Natural killer cell (primary cell): ENCODE measurements around the gene ALDH1A3. TPM values are rescaled to one million over a fixed set of nuclear protein-coding genes. Genes with fewer than 3 reads are reported as not detected.

ENCODE experiments used
- ATAC-seq, 3 donors: fragments of 150-1000 bp in 2 of 3; fragments of 200-7000 bp in 1 of 3; cut with Tn5 transposase; 1 replicate in 1 of 3; 2 replicates in 2 of 3; pipeline ENCODE4 v1.10.0; 2021; ENCODE audit warnings: mild to moderate bottlenecking in 2 of 3, moderate library complexity in 2 of 3
- DNase-seq, 2 donors: peaks; one replicate each; pipeline versions ENCODE4 v3.0.0 to v3.0.0-alpha.2; 2013 to 2021; ENCODE audit warnings: mixed read lengths in 1 of 2
- H3K27ac ChIP-seq: one replicate; pipeline ENCODE4 v1.5.1; 2013; ENCODE audit warnings: mild to moderate bottlenecking, low read length
- H3K27me3 ChIP-seq: one replicate; pipeline ENCODE4 v1.6.1; 2013; ENCODE audit warnings: low read length; ENCODE audit not compliant: control insufficient read depth, insufficient read depth
- H3K36me3 ChIP-seq: one replicate; pipeline ENCODE4 v1.6.1; 2013; ENCODE audit warnings: low read length; ENCODE audit not compliant: control insufficient read depth, insufficient read depth
- H3K4me1 ChIP-seq: one replicate; pipeline ENCODE4 v1.6.1; 2013; ENCODE audit warnings: low read length; ENCODE audit not compliant: control insufficient read depth, insufficient read depth
- H3K4me3 ChIP-seq: one replicate; pipeline ENCODE4 v1.5.1; 2013; ENCODE audit warnings: low read length
- H3K9me3 ChIP-seq: one replicate; pipeline ENCODE4 v1.6.1; 2013; ENCODE audit warnings: low read length; ENCODE audit not compliant: control insufficient read depth, insufficient read depth
- H3K27ac Mint-ChIP-seq, 2 donors: one replicate each; pipeline ENCODE4 v1.8.0; 2022; ENCODE audit warnings: mild to moderate bottlenecking in 2 of 2, mixed read lengths in 2 of 2, moderate library complexity in 1 of 2
- H3K27me3 Mint-ChIP-seq, 2 donors: one replicate each; pipeline ENCODE4 v1.8.0; 2022; ENCODE audit warnings: low read depth in 2 of 2, mixed read lengths in 2 of 2
- H3K36me3 Mint-ChIP-seq: one replicate; pipeline ENCODE4 v1.8.0; 2022; ENCODE audit warnings: mixed read lengths
- H3K4me1 Mint-ChIP-seq, 2 donors: one replicate each; pipeline ENCODE4 v1.8.0; 2022; ENCODE audit warnings: mixed read lengths in 2 of 2
- H3K4me3 Mint-ChIP-seq: one replicate; pipeline ENCODE4 v1.8.0; 2022; ENCODE audit warnings: mild to moderate bottlenecking, moderate library complexity, mixed read lengths
- H3K9me3 Mint-ChIP-seq, 2 donors: one replicate each; pipeline ENCODE4 v1.8.0; 2022; ENCODE audit warnings: mixed read lengths in 2 of 2
- CTCF ChIP-seq: fragments of 200-600 bp; IDR thresholded peaks from one replicate; pipeline ENCODE4 v1.8.0; 2022; ENCODE audit warnings: antibody characterized with exemption
- WGBS: methylation state at CpG from one replicate; pipeline ENCODE4 v1.1.7; 2013; ENCODE audit warnings: missing lambda C conversion rate; ENCODE audit not compliant: insufficient coverage; 5-methylcytosine and 5-hydroxymethylcytosine counted together
- intact Hi-C: fragments of 100-400 bp; cut with micrococcal nuclease; formaldehyde crosslinking; loops from one replicate; pipeline ENCODE4 v1.14.2; 2022
- total RNA-seq, 4 donors: library from RNA; stranded (reverse); fragments of 120-200 nt in 1 of 4; gene quantifications; one replicate each; pipeline versions ENCODE4 v1.2.3 to v1.2.4, GENCODE V29; 2013 to 2022

Gene ALDH1A3
- total RNA-seq, 3 donors from 2014 or later (not counting 1 experiment from before 2014, with no cell fraction given), result not detected

- no peak for DNase-seq
- Histone ChIP-seq H3K9me3 (no peaks in the 10 kb centered on the region), H3K36me3 (no peaks in the 10 kb centered on the region), H3K4me1 (peaks cover 15% of the 10 kb centered on the region), H3K27ac (peak overlapping the region; percentile 45), H3K27me3 (peaks cover 3% of the 10 kb centered on the region), H3K4me3 (no peak overlapping the region)
- intact Hi-C loops, result no loop called here
- no peaks in the 10 kb centered on the region for H3K9me3 Mint-ChIP-seq
- no peak overlapping the region for H3K27ac Mint-ChIP-seq
- no peak for TF ChIP-seq CTCF
- H3K27me3 Mint-ChIP-seq, result peaks cover 33 to 49% of the 10 kb centered on the region in 2 donors
- WGBS, result 77% methylated on average over 7 of the region's 7 CpGs
- no peak for ATAC-seq
- H3K4me3 Mint-ChIP-seq, result no peak overlapping the region
- H3K4me1 Mint-ChIP-seq, result peaks cover 0 to 12% of the 10 kb centered on the region in 2 donors
- no peaks in the 10 kb centered on the region for H3K36me3 Mint-ChIP-seq
Observed at GRCh38 chr15:100923076-100923475, 43.4 kb downstream of the ALDH1A3 start.

- Mint-ChIP-seq H3K27me3 (peaks cover 30 to 42% of the 10 kb centered on the region in 2 donors), H3K36me3 (no peaks in the 10 kb centered on the region)
Observed at GRCh38 chr15:100923902-100924301, 44.3 kb downstream of the ALDH1A3 start.

GRCh38 chr15:100924436-100924835 is 44.8 kb downstream of the ALDH1A3 start:
- TF ChIP-seq CTCF, result no peak
- Histone ChIP-seq H3K4me3 (no peak overlapping the region), H3K4me1 (peaks cover 10% of the 10 kb centered on the region), H3K27me3 (peaks cover 3% of the 10 kb centered on the region), H3K9me3 (no peaks in the 10 kb centered on the region), H3K36me3 (no peaks in the 10 kb centered on the region), H3K27ac (no peak overlapping the region)
- peaks cover 0 to 7% of the 10 kb centered on the region in 2 donors for H3K4me1 Mint-ChIP-seq
- peaks cover 29 to 42% of the 10 kb centered on the region in 2 donors for H3K27me3 Mint-ChIP-seq
- no peak overlapping the region for H3K27ac Mint-ChIP-seq
- ATAC-seq (no peak), DNase-seq (no peak)
- H3K36me3 Mint-ChIP-seq, result no peaks in the 10 kb centered on the region
- no peaks in the 10 kb centered on the region for H3K9me3 Mint-ChIP-seq
- intact Hi-C loops, result no loop called here
- WGBS, result 93% methylated on average over 11 of the region's 11 CpGs
- no peak overlapping the region for H3K4me3 Mint-ChIP-seq

More at GRCh38 chr15:100923902-100924301, 44.3 kb downstream of the ALDH1A3 start:
- no peak for TF ChIP-seq CTCF
- H3K9me3 ChIP-seq, result no peaks in the 10 kb centered on the region
- no peak overlapping the region for H3K27ac Mint-ChIP-seq
- H3K4me1 Mint-ChIP-seq, result peaks cover 0 to 8% of the 10 kb centered on the region in 2 donors
- DNase-seq, result no peak
- WGBS, result 94% methylated on average over 5 of the region's 5 CpGs
- no peaks in the 10 kb centered on the region for H3K9me3 Mint-ChIP-seq
- no peak overlapping the region for H3K4me3 ChIP-seq
- no peak overlapping the region for H3K27ac ChIP-seq
- peaks cover 3% of the 10 kb centered on the region for H3K27me3 ChIP-seq
- intact Hi-C loops, result no loop called here
- H3K4me1 ChIP-seq, result peaks cover 10% of the 10 kb centered on the region
- no peak overlapping the region for H3K4me3 Mint-ChIP-seq
- no peak for ATAC-seq
- H3K36me3 ChIP-seq, result no peaks in the 10 kb centered on the region

- no peak overlapping the region for H3K4me3 ChIP-seq
- no peak overlapping the region for H3K27ac ChIP-seq
- peaks cover 10% of the 10 kb centered on the region for H3K4me1 ChIP-seq
- Mint-ChIP-seq H3K9me3 (no peaks in the 10 kb centered on the region), H3K36me3 (no peaks in the 10 kb centered on the region), H3K27ac (no peak overlapping the region), H3K4me1 (peaks cover 0 to 7% of the 10 kb centered on the region in 2 donors), H3K4me3 (no peak overlapping the region), H3K27me3 (peaks cover 24 to 35% of the 10 kb centered on the region in 2 donors)
- no peak for TF ChIP-seq CTCF
- no peak for DNase-seq
- no peaks in the 10 kb centered on the region for H3K9me3 ChIP-seq
- no peak for ATAC-seq
- intact Hi-C loops, result no loop called here
- peaks cover 3% of the 10 kb centered on the region for H3K27me3 ChIP-seq
- no peaks in the 10 kb centered on the region for H3K36me3 ChIP-seq
- WGBS, result 95% methylated on average over 8 of the region's 8 CpGs
Observed at GRCh38 chr15:100925480-100925879, 45.8 kb downstream of the ALDH1A3 start.
